Dermis microvascular lymphatic vessel endothelial cell (primary cell): ENCODE results near the gene CCL3. TPM values are rescaled to one million over a fixed set of nuclear protein-coding genes. Genes with fewer than 3 reads are reported as not detected.
"Not testable (repeated sequence)": the region's sequence is repeated elsewhere in the genome, so short reads cannot be mapped to it uniquely, and the experiment has no call there.

Source experiments
- DNase-seq, 2 donors: peaks; one replicate each; pipeline versions ENCODE4 v3.0.0 to v3.0.0-alpha.2; 2010; ENCODE audit warnings: low read depth in 2 of 2
- total RNA-seq: library from RNA; depleted of rRNA; stranded (reverse); fragments of >200 nt; gene quantifications from 2 replicates; pipeline ENCODE4 v1.2.1, GENCODE V29; 2014

Gene CCL3
- not detected in 2 replicates for total RNA-seq

- no peak for DNase-seq
Measured at GRCh38 chr17:36089888-36090836, at the start of gene CCL3. Gene CCL3 (minus strand): TSS chr17:36090143. CDS start chr17:36090058, 85 bp downstream.

- no peak for DNase-seq
Measured at GRCh38 chr17:36136439-36136838, 46.5 kb upstream of the CCL3 start.

GRCh38 chr17:36136036-36136435 is 46.1 kb upstream of the CCL3 start:
- no peak for DNase-seq

GRCh38 chr17:36135465-36135864 is 45.5 kb upstream of the CCL3 start:
- no peak for DNase-seq

- DNase-seq: peak; percentile 41 to 76
Measured at GRCh38 chr17:36133602-36134236, 43.8 kb upstream of the CCL3 start.

GRCh38 chr17:36132421-36132831 is 42.5 kb upstream of the CCL3 start:
- no peak for DNase-seq

GRCh38 chr17:36131931-36132330 is 42.0 kb upstream of the CCL3 start:
- DNase-seq: no peak

- DNase-seq: no peak
Measured at GRCh38 chr17:36131421-36131820, 41.5 kb upstream of the CCL3 start.

GRCh38 chr17:36130346-36130745 is 40.4 kb upstream of the CCL3 start:
- DNase-seq: no peak

- DNase-seq: no peak
Measured at GRCh38 chr17:36129616-36130015, 39.7 kb upstream of the CCL3 start.

- no peak for DNase-seq
Measured at GRCh38 chr17:36128411-36128978, 38.6 kb upstream of the CCL3 start.

- no peak for DNase-seq
Measured at GRCh38 chr17:36127911-36128310, 38.0 kb upstream of the CCL3 start.

- DNase-seq: no peak
Measured at GRCh38 chr17:36127199-36127893, 37.4 kb upstream of the CCL3 start.

- DNase-seq: no peak
Measured at GRCh38 chr17:36124879-36125824, 35.2 kb upstream of the CCL3 start.

- no peak for DNase-seq
Measured at GRCh38 chr17:36123431-36123830, 33.5 kb upstream of the CCL3 start.

GRCh38 chr17:36121099-36121498 is 31.2 kb upstream of the CCL3 start:
- not testable (repeated sequence) for DNase-seq

- no peak for DNase-seq
Measured at GRCh38 chr17:36120221-36120620, 30.3 kb upstream of the CCL3 start.

- DNase-seq: no peak
Measured at GRCh38 chr17:36118477-36119353, 28.8 kb upstream of the CCL3 start.

GRCh38 chr17:36117505-36118382 is 27.8 kb upstream of the CCL3 start:
- DNase-seq: no peak
